NCI-H345 treated with DMSO at 0.1 percent for 48 hours (cell line): Measurements from ENCODE around the gene PLEKHM1.
"Not testable (repeated sequence)": the region's sequence is repeated elsewhere in the genome, so short reads cannot be mapped to it uniquely, and the experiment has no call there.

ENCODE experiments used
- DNase-seq: peaks from one replicate; lab custom pipeline; 2025; ENCODE audit not compliant: unreplicated experiment; lab: John Stamatoyannopoulos, UW

The PLEKHM1 gene

GRCh38 chr17:45441526-45442310 lies 48.8 kb downstream of the PLEKHM1 start:
- DNase-seq = no peak

GRCh38 chr17:45440839-45441515 lies 49.5 kb downstream of the PLEKHM1 start:
- DNase-seq = not testable (repeated sequence)

- DNase-seq = peak; percentile 4
These were observed 50.3 kb downstream of the PLEKHM1 start for GRCh38 chr17:45440161-45440778.

GRCh38 chr17:45438931-45439610 lies 51.5 kb downstream of the PLEKHM1 start:
- no peak for DNase-seq

- DNase-seq = no peak
These were observed 52.8 kb downstream of the PLEKHM1 start for GRCh38 chr17:45437465-45438283.

- DNase-seq = no peak
These were observed 53.7 kb downstream of the PLEKHM1 start for GRCh38 chr17:45436625-45437464.

- DNase-seq = no peak
These were observed 54.4 kb downstream of the PLEKHM1 start for GRCh38 chr17:45436161-45436560.

- no peak for DNase-seq
These were observed 55.0 kb downstream of the PLEKHM1 start for GRCh38 chr17:45435481-45435880.

- DNase-seq = no peak
These were observed 57.4 kb downstream of the PLEKHM1 start for GRCh38 chr17:45433159-45433535.

- DNase-seq = no peak
These were observed 57.9 kb downstream of the PLEKHM1 start, which contains the start of gene ARHGAP27 for GRCh38 chr17:45432405-45433158. Gene ARHGAP27, minus strand, starts transcription at chr17:45432870. Its CDS starts 2,591 bp downstream, at chr17:45430279.

GRCh38 chr17:45431531-45432404 lies 58.8 kb downstream of the PLEKHM1 start:
- DNase-seq = peak; percentile 74

- DNase-seq = no peak
These were observed 59.6 kb downstream of the PLEKHM1 start for GRCh38 chr17:45430738-45431530.

- no peak for DNase-seq
These were observed 60.3 kb downstream of the PLEKHM1 start for GRCh38 chr17:45430006-45430737.

GRCh38 chr17:45429339-45430005 lies 61.0 kb downstream of the PLEKHM1 start:
- DNase-seq = no peak

GRCh38 chr17:45428931-45429338 lies 61.6 kb downstream of the PLEKHM1 start:
- DNase-seq = no peak

- DNase-seq = peak; percentile 79
These were observed 62.4 kb downstream of the PLEKHM1 start for GRCh38 chr17:45428050-45428617.
